Activated naive CD8-positive, alpha-beta T cell treated with anti-CD3 and anti-CD28 coated beads, Interleukin-2, amount 50 U/mL, for 24 hours (primary cell): ENCODE data around the gene TMC1.
"Not testable (repeated sequence)": the region's sequence is repeated elsewhere in the genome, so short reads cannot be mapped to it uniquely, and the experiment has no call there.

Source experiments
- ATAC-seq: fragments of 150-1000 bp; cut with Tn5 transposase; one replicate; pipeline ENCODE4 v1.10.0; 2021
- DNase-seq: peaks from one replicate; pipeline ENCODE4 v3.0.0; 2021
- H3K27ac Mint-ChIP-seq: one replicate; pipeline ENCODE4 v1.8.0; 2021; ENCODE audit warnings: mild to moderate bottlenecking, mixed read lengths
- H3K27me3 Mint-ChIP-seq: one replicate; pipeline ENCODE4 v1.8.0; 2021; ENCODE audit warnings: mixed read lengths
- H3K36me3 Mint-ChIP-seq: one replicate; pipeline ENCODE4 v1.8.0; 2021; ENCODE audit warnings: low read depth, mixed read lengths
- H3K4me1 Mint-ChIP-seq: one replicate; pipeline ENCODE4 v1.8.0; 2021; ENCODE audit warnings: mixed read lengths
- H3K4me3 Mint-ChIP-seq: one replicate; pipeline ENCODE4 v1.8.0; 2021; ENCODE audit warnings: mild to moderate bottlenecking, moderate library complexity, mixed read lengths
- H3K9me3 Mint-ChIP-seq: one replicate; pipeline ENCODE4 v1.8.0; 2021; ENCODE audit warnings: mixed read lengths

TMC1 gene

DNA sequence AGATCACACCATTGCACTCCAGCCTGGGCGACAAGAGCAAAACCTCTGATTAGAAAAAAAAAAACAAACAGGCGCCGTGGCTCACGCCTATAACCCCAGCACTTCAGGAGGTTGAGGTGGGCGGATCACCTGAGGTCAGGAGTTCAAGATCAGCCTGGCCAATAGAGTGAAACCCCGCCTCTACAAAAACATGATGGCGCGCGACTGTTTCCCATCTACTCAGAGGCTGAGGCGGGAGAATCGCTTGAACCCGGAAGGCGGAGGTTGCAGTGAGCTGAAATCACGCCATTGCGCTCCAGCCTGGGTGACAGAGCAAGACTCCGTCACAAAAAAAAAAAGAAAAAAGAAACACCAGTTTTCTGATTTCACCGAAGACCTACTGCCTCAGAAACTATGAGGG lies at the start of gene TMC1:
Gene TMC1, plus strand, starts transcription at position 193 of the 400 bp plus-strand sequence. CDS start 127,041 bp downstream, outside the sequence.
- not testable (repeated sequence) for DNase-seq, H3K27me3 Mint-ChIP-seq, H3K9me3 Mint-ChIP-seq, H3K4me3 Mint-ChIP-seq, H3K27ac Mint-ChIP-seq, H3K36me3 Mint-ChIP-seq, ATAC-seq
- peaks cover 19% of the 10 kb centered on the region for H3K4me1 Mint-ChIP-seq

DNA sequence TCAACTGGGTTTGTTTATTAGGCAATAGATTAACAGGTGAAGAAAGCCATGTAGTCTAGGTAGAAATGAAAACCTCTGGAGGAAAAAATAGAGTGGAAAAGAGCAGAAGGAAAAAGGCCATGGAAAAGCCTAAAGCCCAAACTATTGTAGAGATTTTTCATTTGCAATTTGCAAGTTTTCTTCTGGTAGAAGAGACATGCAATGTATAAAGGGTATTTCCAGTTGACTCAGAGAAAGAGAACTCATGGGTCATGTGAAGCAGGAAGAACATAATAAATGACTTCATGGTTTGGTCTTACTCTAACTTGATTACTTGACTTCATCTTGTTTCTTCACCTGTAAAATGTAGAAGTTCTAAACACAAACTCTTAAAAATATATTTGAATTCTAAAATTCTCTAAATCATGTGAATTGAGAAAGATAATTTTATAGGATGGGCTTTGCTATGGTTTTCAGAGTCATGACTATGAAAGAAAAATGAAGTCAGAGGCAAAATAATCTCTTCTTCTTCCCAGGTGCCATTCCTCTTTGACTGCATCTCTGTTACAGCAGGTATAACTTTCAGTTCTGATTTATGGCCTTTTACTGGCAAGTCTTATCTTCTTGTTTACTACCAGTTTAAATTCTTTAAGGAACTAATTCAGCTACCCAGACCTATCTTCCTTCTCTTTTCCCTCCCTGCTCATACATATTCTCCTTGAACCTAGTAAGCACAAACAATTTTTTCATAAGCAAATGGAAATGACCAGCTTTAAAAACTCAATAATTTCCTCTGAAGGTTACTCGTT lies 47.7 kb upstream of the TMC1 start:
- no peak for DNase-seq

GRCh38 chr9:72474676-72475075 lies 46.7 kb upstream of the TMC1 start:
- ATAC-seq: no peak
- H3K36me3 Mint-ChIP-seq: peaks cover 2% of the 10 kb centered on the region
- H3K4me3 Mint-ChIP-seq: no peak overlapping the region
- H3K27me3 Mint-ChIP-seq: no peaks in the 10 kb centered on the region
- peaks cover 58% of the 10 kb centered on the region for H3K4me1 Mint-ChIP-seq
- H3K27ac Mint-ChIP-seq: no peak overlapping the region
- H3K9me3 Mint-ChIP-seq: peaks cover 5% of the 10 kb centered on the region
- no peak for DNase-seq

More for the DNA sequence above, 47.7 kb upstream of the TMC1 start:
- Mint-ChIP-seq H3K27me3 (no peaks in the 10 kb centered on the region), H3K4me1 (peaks cover 48% of the 10 kb centered on the region), H3K27ac (peak overlapping the region; percentile 45), H3K9me3 (peaks cover 5% of the 10 kb centered on the region), H3K4me3 (peak overlapping the region; percentile 10), H3K36me3 (peaks cover 2% of the 10 kb centered on the region)
- ATAC-seq: peak; percentile 65

GRCh38 chr9:72476100-72476499 lies 45.3 kb upstream of the TMC1 start:
- ATAC-seq (no peak), DNase-seq (no peak)
- H3K4me1 Mint-ChIP-seq: peaks cover 59% of the 10 kb centered on the region
- H3K36me3 Mint-ChIP-seq: peaks cover 2% of the 10 kb centered on the region
- peaks cover 5% of the 10 kb centered on the region for H3K9me3 Mint-ChIP-seq
- H3K27ac Mint-ChIP-seq: no peak overlapping the region
- H3K4me3 Mint-ChIP-seq: no peak overlapping the region
- no peaks in the 10 kb centered on the region for H3K27me3 Mint-ChIP-seq

DNA sequence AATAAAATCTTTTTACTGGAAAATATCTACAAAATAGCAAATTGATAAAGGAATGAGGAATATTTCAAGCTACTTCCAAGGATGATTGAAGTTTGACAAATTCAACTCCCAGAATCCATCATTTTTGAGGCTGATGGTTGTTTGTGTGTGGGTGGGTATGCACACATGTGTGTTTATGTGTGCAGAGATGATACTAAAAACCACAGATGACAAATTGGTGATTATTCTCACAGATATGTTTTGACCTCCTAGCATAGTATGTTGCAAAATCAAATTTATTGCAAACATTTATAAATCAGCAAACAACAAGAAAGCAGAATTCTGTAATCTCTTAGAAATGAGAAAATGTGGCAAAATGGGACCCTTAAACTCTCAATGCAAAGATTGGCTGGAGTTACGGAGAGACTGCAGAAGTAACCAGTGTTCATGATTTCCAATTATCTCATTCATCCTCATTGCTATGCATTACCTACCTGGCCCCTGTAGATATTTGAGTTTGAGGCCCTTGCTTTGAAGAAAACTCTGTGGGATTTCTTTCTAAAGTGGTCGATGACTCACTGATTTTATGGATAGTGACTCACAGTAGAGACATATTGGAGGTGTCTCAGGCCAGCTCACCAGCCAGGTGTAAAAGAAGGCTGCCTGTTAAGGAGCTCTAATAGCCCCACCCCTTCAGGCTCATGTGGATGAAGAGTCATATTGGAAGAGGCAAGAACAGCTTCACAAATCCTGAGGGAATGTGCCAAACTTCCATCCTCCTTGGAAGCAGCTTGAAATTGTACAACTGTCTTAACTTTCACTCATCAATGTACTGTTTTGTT lies 44.6 kb upstream of the TMC1 start:
- DNase-seq (peak; percentile 32), ATAC-seq (peak; percentile 91)
- Mint-ChIP-seq H3K27me3 (no peaks in the 10 kb centered on the region), H3K36me3 (no peaks in the 10 kb centered on the region), H3K9me3 (peaks cover 2% of the 10 kb centered on the region), H3K4me1 (peaks cover 57% of the 10 kb centered on the region), H3K4me3 (no peak overlapping the region), H3K27ac (no peak overlapping the region)

DNA sequence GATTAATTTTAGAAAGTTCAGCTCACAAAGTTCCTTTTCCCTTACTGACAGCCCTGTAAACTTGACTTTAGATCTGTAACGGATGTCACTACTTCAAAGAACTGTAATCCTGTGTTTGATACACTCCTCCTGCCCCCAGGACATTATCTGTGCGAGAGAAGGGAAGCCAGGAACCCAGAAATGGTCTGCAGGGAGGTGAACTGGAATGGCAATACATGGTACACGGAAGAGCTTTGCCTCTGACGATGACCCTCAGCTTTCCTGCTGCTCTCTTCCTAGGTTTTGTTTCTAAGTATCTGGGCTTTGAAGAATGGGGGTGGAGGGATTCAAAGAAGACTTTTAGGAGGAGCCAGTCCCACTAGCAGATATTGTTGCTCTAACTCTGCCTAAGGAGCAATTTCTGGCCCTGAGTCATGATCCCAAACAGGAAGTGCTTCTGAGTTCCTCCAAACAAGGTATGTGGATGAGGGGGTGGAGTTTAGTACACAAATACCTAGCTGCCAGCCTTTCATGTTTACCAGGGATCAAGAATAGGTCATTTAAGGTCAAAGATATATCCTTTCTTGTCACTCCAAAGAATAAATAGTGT lies 43.4 kb upstream of the TMC1 start:
- H3K9me3 Mint-ChIP-seq: no peaks in the 10 kb centered on the region
- ATAC-seq (no peak), DNase-seq (no peak)
- no peak overlapping the region for H3K27ac Mint-ChIP-seq
- H3K4me1 Mint-ChIP-seq: peaks cover 54% of the 10 kb centered on the region
- H3K27me3 Mint-ChIP-seq: no peaks in the 10 kb centered on the region
- H3K36me3 Mint-ChIP-seq: no peaks in the 10 kb centered on the region
- H3K4me3 Mint-ChIP-seq: no peak overlapping the region

DNA sequence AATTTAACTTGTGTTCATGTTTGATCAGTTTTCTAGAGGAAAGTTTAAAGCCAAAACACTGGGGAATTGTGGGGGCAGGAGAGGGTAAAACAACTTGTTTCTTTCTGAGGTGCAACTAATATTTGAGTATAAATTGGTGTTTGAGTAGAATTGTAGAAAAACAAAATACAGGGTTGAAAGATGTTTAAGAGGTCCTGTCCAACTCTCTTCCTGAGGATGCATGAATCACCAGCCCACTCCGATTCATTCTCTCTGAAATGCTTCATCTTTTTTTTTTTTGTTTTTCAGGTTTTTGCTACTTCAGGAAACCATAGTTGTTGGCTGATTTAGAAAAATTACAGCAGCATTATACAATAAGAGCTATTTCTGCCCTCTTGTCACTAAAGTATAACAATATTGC lies 42.4 kb upstream of the TMC1 start:
- H3K9me3 Mint-ChIP-seq: no peaks in the 10 kb centered on the region
- DNase-seq: no peak
- no peak overlapping the region for H3K27ac Mint-ChIP-seq
- H3K27me3 Mint-ChIP-seq: no peaks in the 10 kb centered on the region
- H3K4me1 Mint-ChIP-seq: peaks cover 44% of the 10 kb centered on the region
- ATAC-seq: no peak
- no peaks in the 10 kb centered on the region for H3K36me3 Mint-ChIP-seq
- H3K4me3 Mint-ChIP-seq: no peak overlapping the region

GRCh38 chr9:72480261-72480660 lies 41.1 kb upstream of the TMC1 start:
- H3K9me3 Mint-ChIP-seq, DNase-seq, H3K4me3 Mint-ChIP-seq, H3K36me3 Mint-ChIP-seq, H3K27ac Mint-ChIP-seq, ATAC-seq, H3K27me3 Mint-ChIP-seq: not testable (repeated sequence)
- H3K4me1 Mint-ChIP-seq: peaks cover 34% of the 10 kb centered on the region

- Mint-ChIP-seq H3K4me3 (no peak overlapping the region), H3K27ac (no peak overlapping the region), H3K9me3 (no peaks in the 10 kb centered on the region), H3K36me3 (no peaks in the 10 kb centered on the region), H3K4me1 (peaks cover 33% of the 10 kb centered on the region), H3K27me3 (no peaks in the 10 kb centered on the region)
- DNase-seq: no peak
- ATAC-seq: no peak
Observed at GRCh38 chr9:72480921-72481320, 40.5 kb upstream of the TMC1 start.

- Mint-ChIP-seq H3K27ac (no peak overlapping the region), H3K4me1 (no peaks in the 10 kb centered on the region), H3K9me3 (no peaks in the 10 kb centered on the region), H3K27me3 (no peaks in the 10 kb centered on the region), H3K36me3 (no peaks in the 10 kb centered on the region), H3K4me3 (no peak overlapping the region)
- no peak for ATAC-seq
- DNase-seq: no peak
Observed at GRCh38 chr9:72485821-72486593, 35.4 kb upstream of the TMC1 start.

- DNase-seq (no peak), ATAC-seq (no peak)
- H3K9me3 Mint-ChIP-seq: no peaks in the 10 kb centered on the region
- H3K27me3 Mint-ChIP-seq: no peaks in the 10 kb centered on the region
- no peaks in the 10 kb centered on the region for H3K36me3 Mint-ChIP-seq
- H3K4me1 Mint-ChIP-seq: no peaks in the 10 kb centered on the region
- H3K4me3 Mint-ChIP-seq: no peak overlapping the region
- no peak overlapping the region for H3K27ac Mint-ChIP-seq
Observed at GRCh38 chr9:72486594-72486955, 34.8 kb upstream of the TMC1 start.

DNA sequence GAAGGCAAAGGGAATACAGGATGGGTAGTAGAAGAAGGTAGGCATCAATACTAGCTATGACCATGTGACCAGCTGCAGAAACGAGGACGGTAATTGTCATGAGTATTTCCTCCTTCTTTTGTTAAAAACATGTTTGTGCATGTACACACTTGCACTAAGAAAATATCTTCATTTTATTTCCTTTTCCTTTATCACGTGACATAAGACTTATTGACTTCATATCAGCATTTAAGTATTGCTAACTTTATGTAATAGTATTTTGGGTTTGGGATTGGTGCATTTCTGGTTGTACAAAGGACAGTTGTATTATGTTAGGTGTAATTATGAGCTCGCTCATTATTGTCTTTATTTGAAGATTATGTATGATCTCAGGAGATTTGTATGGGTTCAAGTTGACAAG lies 33.7 kb upstream of the TMC1 start:
- DNase-seq, ATAC-seq, H3K4me1 Mint-ChIP-seq, H3K36me3 Mint-ChIP-seq, H3K4me3 Mint-ChIP-seq, H3K27ac Mint-ChIP-seq, H3K27me3 Mint-ChIP-seq, H3K9me3 Mint-ChIP-seq: not testable (repeated sequence)

- Mint-ChIP-seq H3K4me1 (no peaks in the 10 kb centered on the region), H3K27me3 (peaks cover 2% of the 10 kb centered on the region), H3K27ac (no peak overlapping the region)
Observed at GRCh38 chr9:72489986-72490385, 31.4 kb upstream of the TMC1 start.

GRCh38 chr9:72491242-72491641 lies 30.2 kb upstream of the TMC1 start:
- peaks cover 2% of the 10 kb centered on the region for H3K27me3 Mint-ChIP-seq
- H3K4me3 Mint-ChIP-seq: no peak overlapping the region
- no peaks in the 10 kb centered on the region for H3K4me1 Mint-ChIP-seq
- no peaks in the 10 kb centered on the region for H3K36me3 Mint-ChIP-seq
- H3K9me3 Mint-ChIP-seq: no peaks in the 10 kb centered on the region
- H3K27ac Mint-ChIP-seq: no peak overlapping the region
- ATAC-seq (no peak), DNase-seq (no peak)

More at GRCh38 chr9:72489986-72490385, 31.4 kb upstream of the TMC1 start:
- no peaks in the 10 kb centered on the region for H3K36me3 Mint-ChIP-seq
- ATAC-seq: no peak
- no peak for DNase-seq
- H3K4me3 Mint-ChIP-seq: no peak overlapping the region
- no peaks in the 10 kb centered on the region for H3K9me3 Mint-ChIP-seq
